EL (cell line): ENCODE measurements around the gene ID3.

Experiments used
- DNase-seq: peaks from one replicate; pipeline ENCODE4 v3.0.0-alpha.2; 2016

Gene ID3, protein sequence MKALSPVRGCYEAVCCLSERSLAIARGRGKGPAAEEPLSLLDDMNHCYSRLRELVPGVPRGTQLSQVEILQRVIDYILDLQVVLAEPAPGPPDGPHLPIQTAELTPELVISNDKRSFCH

DNA sequence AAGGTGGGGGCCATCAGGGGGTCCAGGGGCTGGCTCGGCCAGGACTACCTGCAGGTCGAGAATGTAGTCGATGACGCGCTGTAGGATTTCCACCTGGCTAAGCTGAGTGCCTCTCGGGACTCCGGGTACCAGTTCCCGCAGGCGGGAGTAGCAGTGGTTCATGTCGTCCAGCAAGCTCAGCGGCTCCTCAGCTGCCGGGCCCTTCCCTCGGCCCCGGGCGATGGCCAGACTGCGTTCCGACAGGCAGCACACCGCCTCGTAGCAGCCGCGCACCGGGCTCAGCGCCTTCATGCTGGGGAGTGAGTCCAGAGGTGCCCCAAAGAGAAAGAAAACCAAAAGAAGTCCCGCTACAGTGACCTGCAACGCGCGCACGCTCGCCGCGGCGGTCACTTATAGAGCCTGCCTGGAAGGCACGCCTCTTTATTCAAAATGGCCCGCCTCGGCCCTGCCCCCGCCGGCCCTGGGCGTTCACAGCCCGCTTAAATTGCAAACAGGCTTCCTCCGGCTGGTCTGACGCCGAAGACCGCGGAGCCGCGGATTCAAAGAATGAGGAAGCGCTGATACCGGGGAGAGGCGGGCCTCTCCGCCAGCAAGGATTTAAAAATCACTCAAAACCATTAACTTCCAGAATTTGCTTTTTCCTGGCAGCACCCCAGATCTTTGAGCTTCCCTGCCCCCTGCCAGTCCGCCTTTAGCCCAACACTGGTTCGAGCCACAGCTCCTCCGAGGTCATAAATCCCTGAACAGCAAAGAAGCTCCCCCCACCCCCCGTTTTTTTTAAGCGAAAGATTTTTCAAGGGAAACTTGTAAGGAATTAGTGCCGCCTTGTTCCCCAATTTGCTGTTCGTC is at the start of gene ID3:
Gene ID3 (minus strand): TSS at position 366 of the 849 bp plus-strand sequence. CDS start 75 bp downstream, at position 291.
- peak; percentile 99 for DNase-seq

DNA sequence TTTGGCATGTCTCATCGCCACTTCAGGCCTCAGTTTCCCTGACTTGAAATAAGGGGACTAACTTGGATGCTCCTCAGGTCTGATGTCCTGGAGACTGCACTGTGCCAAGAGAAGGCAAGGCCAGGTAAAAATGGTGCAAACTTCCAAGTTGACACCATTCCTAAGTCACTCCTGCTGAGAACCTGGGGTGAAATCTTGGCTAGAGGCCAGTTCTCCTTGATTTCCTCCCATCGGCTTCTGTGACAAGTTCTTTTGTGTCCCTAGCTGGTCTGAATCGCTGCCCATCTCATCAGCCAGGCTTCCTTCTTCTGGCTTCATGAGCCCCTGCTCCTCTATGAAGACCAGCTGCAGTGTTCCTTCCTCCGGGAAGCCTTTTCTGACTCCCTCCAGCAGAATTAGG is 48.6 kb upstream of the ID3 start:
- DNase-seq = no peak

DNA sequence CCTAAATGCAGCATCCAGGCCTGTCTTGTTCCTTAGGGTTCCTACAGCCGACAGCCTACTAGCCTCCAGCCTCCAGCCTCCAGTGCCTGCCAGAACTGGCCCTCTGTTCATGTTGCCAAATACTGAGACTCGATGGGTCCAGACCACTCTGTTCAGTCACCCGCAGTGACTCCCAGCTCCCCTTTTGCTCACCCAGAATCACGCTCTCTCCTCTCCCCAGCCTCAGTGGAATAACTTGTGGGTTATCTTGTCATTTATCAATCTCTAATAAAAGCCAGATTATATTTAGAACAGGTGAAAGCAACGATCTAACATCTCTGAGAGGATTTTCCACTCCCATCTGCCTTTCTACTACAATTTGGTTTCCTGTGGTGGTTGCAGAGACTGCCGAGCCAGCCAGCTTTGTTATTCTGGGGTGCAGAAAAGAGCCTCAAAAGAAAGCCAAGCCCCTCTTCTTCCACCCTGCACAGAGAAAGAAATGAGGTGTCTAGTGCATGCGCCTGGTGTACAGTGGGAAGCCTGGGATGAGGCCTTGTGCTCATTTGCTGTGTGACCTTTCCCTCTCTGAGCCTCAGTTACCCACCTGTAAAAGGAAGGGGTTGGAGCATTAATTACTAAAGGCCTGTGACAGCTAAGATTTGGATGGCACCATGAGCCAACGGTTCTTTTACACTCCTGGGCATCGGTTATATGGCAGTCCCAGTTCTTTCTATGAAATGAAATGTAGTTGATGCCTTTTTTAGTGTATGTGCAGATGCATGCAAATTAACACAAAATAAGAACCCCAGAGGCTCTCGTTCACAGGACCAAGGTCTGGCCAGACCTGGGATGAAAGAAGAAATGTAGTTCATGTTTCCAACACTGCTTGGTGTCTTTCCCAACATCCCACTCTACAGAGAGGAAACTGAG is 42.9 kb upstream of the ID3 start:
- DNase-seq = no peak

GRCh38 chr1:23601135-23601967 is 42.0 kb upstream of the ID3 start:
- DNase-seq = no peak

DNA sequence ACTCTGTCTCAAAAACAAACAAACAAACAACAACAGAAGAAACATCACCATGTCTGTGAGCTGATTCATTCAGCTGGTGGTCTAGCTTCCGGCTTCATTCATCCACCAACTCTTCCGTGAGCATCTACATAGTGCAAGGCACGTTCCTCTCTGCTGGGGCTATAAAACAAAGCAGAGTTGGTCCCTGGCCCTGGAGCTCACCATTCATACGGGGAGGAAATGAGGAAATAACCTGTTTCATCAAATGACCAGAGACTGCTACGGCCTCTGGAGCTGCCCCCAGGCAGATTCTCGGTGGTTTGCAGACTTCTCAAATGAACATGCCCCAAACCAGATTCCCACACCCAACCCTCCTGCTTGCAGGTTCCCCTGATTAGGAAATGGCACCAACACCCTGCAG is 41.0 kb upstream of the ID3 start:
- no peak for DNase-seq

DNA sequence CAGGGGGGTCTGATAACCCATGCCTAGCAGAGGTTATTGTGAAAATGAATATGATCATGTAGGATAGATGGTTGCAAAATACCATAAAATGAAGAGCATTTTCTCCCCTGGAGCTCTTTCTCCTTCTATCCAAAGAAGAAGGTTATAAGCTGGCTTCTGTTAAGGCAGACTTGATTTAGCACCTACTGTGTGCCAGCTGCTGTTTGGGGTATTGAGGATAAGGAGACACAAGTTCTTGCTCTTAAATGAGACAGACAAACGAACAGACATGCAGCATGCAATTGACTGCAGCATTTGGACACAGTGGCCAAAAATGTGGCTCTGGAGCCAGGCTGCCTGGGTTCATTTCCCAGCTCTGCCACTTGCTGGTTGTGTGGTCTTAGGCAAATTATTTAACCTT is 39.8 kb upstream of the ID3 start:
- DNase-seq = no peak

DNA sequence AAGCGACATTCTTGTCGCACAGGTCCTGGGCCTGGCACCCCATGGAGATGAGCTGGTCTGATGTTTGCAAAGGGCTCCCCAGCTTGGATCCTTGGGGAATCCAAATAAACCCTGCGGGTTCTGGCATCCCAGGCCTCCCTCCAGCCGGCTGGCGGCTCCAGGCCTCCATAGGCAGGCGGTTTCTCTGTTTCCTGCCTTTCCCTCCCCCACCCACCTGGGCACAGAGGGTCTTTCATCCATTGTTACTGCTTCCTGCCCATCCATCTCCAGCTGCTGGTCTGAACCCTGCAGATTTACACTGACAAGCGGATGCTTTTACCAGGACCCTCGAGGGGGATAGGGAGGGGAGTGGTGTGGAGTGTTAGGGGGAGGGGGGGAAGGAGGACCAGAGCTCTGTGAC is 39.1 kb upstream of the ID3 start:
- DNase-seq = no peak

- no peak for DNase-seq
These were observed 38.5 kb upstream of the ID3 start for GRCh38 chr1:23597635-23598388.

- no peak for DNase-seq
These were observed 37.4 kb upstream of the ID3 start for GRCh38 chr1:23596382-23597358.

- DNase-seq = no peak
These were observed 35.6 kb upstream of the ID3 start for GRCh38 chr1:23594927-23595353.

DNA sequence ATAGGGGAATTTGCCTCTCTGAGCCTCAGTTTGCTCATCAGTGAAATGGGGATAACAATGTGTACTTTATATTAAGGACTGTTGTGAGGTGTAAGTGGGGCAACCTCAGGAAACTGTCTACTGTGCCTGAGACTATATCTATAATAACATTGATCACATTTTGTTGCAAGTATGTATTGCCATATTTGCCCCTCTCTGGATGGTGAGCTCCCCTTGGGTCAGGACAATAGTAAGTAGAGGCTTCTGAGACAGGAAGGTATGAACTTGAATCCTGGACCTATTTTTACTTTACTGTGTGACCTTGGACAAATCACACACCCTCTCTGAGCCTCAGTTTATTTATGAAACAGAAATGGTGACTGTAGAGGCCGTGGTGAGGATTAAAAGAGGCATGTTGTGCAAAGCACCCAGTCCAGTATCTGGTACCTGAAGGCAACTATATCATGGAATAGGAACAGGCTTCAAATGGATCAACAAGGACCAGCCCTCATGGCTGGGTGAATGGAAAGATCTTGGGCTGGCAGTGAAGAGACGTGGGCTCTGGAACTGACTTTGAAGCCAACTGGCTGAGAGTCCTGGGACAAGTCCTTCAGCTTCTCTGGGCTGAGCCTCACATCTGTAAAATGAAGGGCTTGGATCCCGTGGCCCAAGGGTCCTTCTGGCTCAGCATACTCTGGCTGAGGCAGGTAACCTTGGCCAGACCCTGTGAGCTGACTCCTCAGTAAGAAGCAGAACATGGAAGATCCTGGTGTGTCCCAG is 35.0 kb upstream of the ID3 start:
- no peak for DNase-seq

GRCh38 chr1:23593556-23594148 is 34.4 kb upstream of the ID3 start:
- no peak for DNase-seq

- no peak for DNase-seq
These were observed 33.8 kb upstream of the ID3 start for GRCh38 chr1:23593042-23593521.

DNA sequence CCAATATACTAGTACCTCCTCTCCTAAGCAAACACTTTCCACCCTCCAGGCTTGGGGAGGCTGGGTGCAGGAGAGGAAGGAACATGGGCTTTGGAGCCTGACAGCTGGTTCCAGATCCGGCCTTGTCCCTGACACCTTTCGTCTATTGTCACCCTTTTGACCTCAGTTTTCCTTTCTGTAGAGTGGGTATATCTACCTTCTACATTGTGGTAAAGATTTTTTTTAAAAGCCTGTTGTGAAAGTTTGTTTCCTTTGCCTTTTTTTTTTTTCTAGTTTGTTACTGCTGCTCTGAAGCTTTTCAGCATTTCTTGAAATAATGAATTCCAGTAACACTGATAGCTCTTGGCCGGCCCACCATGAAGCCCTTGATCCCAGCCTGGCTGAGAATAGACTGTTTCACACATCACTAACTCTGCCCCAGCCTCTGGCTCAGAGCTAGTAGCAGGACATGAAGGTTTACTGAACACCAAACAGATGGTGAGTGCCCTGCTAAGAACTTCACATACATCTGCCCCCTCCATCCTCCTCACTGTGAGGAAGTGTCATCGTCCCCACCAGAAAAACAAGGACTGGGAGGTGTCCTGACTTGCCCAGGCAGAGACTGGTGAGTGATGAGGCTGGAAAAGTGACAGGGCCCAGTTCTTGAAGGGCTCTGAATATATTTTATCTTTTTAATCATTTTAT is 33.0 kb upstream of the ID3 start:
- no peak for DNase-seq

DNA sequence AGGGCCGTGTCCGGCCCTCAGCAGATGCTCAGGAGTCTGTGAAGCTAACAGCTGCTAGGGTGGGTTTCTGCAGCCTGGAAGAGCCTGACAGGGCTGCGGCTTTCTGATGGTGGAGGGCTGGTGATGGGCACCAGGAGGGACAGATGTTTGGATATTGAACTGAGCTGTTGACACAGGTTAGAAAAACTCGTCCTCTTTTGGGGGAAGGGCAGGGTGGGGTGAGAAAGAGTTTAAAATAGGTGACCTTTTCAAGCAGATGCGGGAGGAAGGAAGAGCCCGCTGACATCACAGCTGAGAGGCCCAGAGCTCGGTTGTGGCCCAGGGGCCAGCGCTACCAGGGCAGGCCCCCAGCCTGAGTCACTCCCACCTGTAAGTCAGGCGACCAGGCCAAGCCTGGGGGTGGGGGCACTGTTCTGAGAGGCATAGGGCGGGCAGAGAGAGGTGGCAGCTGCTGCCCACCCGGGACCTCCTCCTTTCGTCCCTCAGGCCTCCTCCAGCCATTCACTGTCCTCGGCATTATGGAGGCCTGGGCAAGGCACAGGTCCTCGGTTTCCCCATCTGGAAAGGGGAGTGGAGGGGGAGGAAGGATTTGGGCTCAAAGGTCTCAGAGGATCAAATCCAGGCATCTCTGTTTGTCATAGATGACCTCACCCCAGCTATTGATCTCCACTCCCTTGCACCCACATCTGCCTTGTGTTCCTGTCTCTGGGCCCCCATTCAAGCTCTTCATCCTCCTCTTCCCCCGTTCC is 32.3 kb upstream of the ID3 start:
- no peak for DNase-seq

- DNase-seq = no peak
These were observed 30.9 kb upstream of the ID3 start for GRCh38 chr1:23590058-23590783.

GRCh38 chr1:23589585-23589986 is 30.3 kb upstream of the ID3 start:
- DNase-seq = no peak
